Measurements from ENCODE around the gene USP2. TPM values are rescaled to one million over a fixed set of nuclear protein-coding genes. Genes with fewer than 3 reads are reported as not detected.

USP2 gene
- polyA plus RNA-seq, 4 donors: 6.8 to 13.6 (median 11.1) TPM

- no peak for DNase-seq (ENCODE audit: low read depth in 4 of 4, low spot score in 3 of 4)
Measured at GRCh38 chr11:119310682-119311052, 70.8 kb downstream of the USP2 start.

GRCh38 chr11:119309953-119310681 lies 71.4 kb downstream of the USP2 start:
- DNase-seq (ENCODE audit: low read depth in 4 of 4, low spot score in 3 of 4): no peak

GRCh38 chr11:119309411-119309810 lies 72.1 kb downstream of the USP2 start:
- DNase-seq (ENCODE audit: low read depth in 4 of 4, low spot score in 3 of 4): no peak

GRCh38 chr11:119307974-119308373 lies 73.5 kb downstream of the USP2 start:
- DNase-seq (ENCODE audit: low read depth in 4 of 4, low spot score in 3 of 4): no peak

- no peak for DNase-seq (ENCODE audit: low read depth in 4 of 4, low spot score in 3 of 4)
Measured at GRCh38 chr11:119307219-119307618, 74.3 kb downstream of the USP2 start.

GRCh38 chr11:119306373-119306890 lies 75.1 kb downstream of the USP2 start:
- DNase-seq (ENCODE audit: low read depth in 4 of 4, low spot score in 3 of 4): no peak

- DNase-seq (ENCODE audit: low read depth in 4 of 4, low spot score in 3 of 4): no peak
Measured at GRCh38 chr11:119305556-119306372, 75.7 kb downstream of the USP2 start.

Other genes with a start within 250 kb of the USP2 start
- under 1 TPM; 0.71 to 0.81 (median 0.76) TPM for gene ABCG4, start 232.6 kb downstream of the USP2 start, polyA plus RNA-seq (ENCODE audit: insufficient read length in 4 of 4)
- gene NLRX1, start 213.0 kb downstream of the USP2 start, polyA plus RNA-seq (ENCODE audit: insufficient read length in 4 of 4): 10 to 100 TPM; 11.7 to 14.4 (median 12.2) TPM
- 10 to 100 TPM; 12.7 to 19.1 (median 14.2) TPM for gene NHERF4, start 196.2 kb downstream of the USP2 start, polyA plus RNA-seq (ENCODE audit: insufficient read length in 4 of 4)
- 10 to 100 TPM; 19.9 to 22.8 (median 21.6) TPM for gene CBL, start 175.4 kb downstream of the USP2 start, polyA plus RNA-seq (ENCODE audit: insufficient read length in 4 of 4)
- 10 to 100 TPM; 53.1 to 67.4 (median 54.5) TPM for gene MCAM, start 64.6 kb downstream of the USP2 start, polyA plus RNA-seq (ENCODE audit: insufficient read length in 4 of 4)
- gene RNF26, start 47.2 kb downstream of the USP2 start, polyA plus RNA-seq (ENCODE audit: insufficient read length in 4 of 4): 10 to 100 TPM; 32.2 to 36.8 (median 32.9) TPM
- gene C1QTNF5, start 40.8 kb downstream of the USP2 start, polyA plus RNA-seq (ENCODE audit: insufficient read length in 4 of 4): 10 to 100 TPM; 20.6 to 33.6 (median 25.5) TPM
- gene MFRP, start 35.0 kb downstream of the USP2 start, polyA plus RNA-seq (ENCODE audit: insufficient read length in 4 of 4): not detected
- gene THY1, start 41.5 kb upstream of the USP2 start, polyA plus RNA-seq (ENCODE audit: insufficient read length in 4 of 4): 100 to 1,000 TPM in 1 of 4 donors, 10 to 100 TPM in 3; 88.7 to 107 (median 90.0) TPM

Data from right renal pelvis (tissue), 4 donors.